ENCODE measurements around the gene RPL6.

GRCh38 chr12:112382866-112383265, 26.5 kb downstream of the RPL6 start:
- TF ChIP-seq EZH2 (IDR thresholded peaks at IDR 0.05; ENCODE audit: low read depth) (no peak), CTCF (conservative IDR thresholded peaks at IDR 0.05) (no peak)
